NT2/D1 (cell line): ENCODE results near the gene PLCB4.

ENCODE experiments used
- SUZ12 ChIP-seq: IDR thresholded peaks from 2 replicates; pipeline ENCODE4 v1.6.1; 2011; ENCODE audit not compliant: insufficient read length, insufficient read depth; ENCODE audit errors: extremely low read depth
- YY1 ChIP-seq: IDR thresholded peaks from 2 replicates; pipeline ENCODE4 v1.6.1; 2011; ENCODE audit not compliant: insufficient read length, insufficient read depth
- ZNF274 ChIP-seq: IDR thresholded peaks from 2 replicates; pipeline ENCODE4 v1.6.1; 2011; ENCODE audit warnings: mild to moderate bottlenecking, low read depth, low read length

DNA sequence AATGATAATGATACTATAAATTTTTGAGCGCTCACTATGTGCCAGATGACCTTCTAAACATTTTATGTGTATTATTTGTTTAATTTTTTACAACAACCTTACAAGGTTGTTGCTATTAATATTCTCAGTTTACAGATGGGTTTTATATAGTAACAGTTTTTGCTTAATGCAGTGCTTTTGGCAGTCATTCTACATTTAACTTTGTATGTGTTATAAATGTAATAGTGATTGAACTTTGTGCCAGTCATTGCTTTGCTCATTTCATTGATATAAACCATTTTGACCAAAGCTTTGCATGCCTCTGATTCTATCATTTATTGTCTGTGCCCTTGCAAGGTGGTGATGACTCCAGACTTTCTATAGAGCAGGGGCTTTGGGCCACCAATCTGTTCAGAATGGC, 239.2 kb downstream of the PLCB4 start:
- no peak for TF ChIP-seq ZNF274
- no peak for TF ChIP-seq SUZ12
- TF ChIP-seq YY1, result no peak
